GM21717 (cell line): ENCODE results near the gene ZRANB1.

Experiments used
- ATAC-seq: cut with Tn5 transposase; IDR thresholded peaks from one replicate; pipeline ENCODE4 v1.9.1; 2021; ENCODE audit warnings: mild to moderate bottlenecking, moderate library complexity; ENCODE audit not compliant: unreplicated experiment

ZRANB1 gene

GRCh38 chr10:125033146-125033924, 91.4 kb downstream of the ZRANB1 start:
- ATAC-seq: no peak

- ATAC-seq: no peak
These were observed 92.8 kb downstream of the ZRANB1 start for GRCh38 chr10:125034675-125035074.

- no peak for ATAC-seq
These were observed 93.2 kb downstream of the ZRANB1 start for GRCh38 chr10:125035136-125035535.

DNA sequence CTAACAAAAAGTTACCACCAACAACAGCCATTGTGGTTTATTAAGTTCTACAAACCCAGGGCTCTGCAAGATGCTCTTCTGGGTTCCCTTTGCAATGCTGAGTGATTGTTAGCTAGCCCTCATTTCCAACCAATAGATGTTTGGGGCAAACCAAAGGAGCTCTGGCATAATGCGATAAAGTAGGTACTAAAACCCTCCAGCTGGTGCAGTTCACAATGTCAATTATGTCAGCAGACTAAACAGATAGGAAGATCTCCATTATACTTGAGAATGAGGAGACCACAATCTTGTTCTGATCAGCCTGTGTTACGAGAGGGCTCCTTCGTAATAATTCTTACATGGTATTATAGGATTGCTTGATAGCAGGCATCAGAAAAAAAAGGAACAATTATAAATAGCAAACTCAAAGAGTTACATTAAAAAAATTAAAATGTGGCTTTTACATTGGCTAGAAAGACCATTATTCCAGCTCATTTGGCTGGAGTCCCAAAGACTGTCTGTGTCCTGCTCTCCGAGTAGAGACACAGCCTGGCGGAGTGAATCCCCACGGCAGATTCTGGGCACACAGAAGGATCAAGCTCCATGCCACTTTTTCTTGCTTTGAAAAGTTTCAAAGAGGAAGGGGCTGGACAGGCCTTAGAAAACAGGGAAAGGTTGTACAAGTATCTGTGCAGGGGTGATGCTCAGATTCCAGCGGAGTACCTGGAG, 93.8 kb downstream of the ZRANB1 start:
- ATAC-seq: no peak

DNA sequence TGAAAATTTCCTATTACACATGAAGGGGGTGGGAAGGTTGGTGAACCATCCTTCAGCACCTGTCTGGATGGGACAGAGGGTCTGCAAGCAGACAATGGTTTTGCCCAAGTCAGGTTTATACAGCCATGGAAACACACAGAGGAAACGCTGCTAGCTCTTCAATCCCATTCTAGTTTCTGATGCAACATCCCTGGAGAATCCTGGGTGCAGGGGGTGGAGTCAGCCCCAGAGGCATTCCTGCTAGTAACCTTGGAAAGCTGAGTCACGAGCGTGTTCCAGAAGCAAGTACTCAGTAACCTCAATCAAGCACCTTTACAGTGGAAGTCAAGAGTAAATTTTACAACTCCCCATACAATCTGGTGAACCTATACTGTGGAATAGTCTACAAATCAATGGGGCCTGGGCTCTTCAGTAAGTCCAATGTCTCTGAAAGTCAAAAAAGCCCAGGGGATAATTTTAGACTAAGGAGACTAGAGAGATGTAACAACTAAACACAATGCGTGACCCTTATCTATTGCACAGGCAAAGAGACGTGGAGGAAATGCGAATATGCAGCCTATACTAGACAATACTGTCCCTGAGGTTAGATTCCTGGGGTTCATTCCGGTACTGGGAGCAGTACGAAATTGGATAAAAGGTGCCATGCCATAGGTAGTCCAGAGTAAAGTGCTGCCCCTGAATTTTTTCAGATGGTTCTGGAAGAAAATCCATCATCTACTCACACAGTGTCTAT, 95.4 kb downstream of the ZRANB1 start:
- no peak for ATAC-seq
